Astrocyte of the cerebellum (primary cell): ENCODE results near the gene DCTN5.

ENCODE experiments used
- DNase-seq: peaks from one replicate; pipeline ENCODE4 v3.0.0-alpha.2; 2011; ENCODE audit warnings: low read depth
- H3K4me3 ChIP-seq: 2 replicates; pipeline ENCODE4 v1.5.1; 2011; ENCODE audit warnings: mild to moderate bottlenecking, low read depth, low read length, moderate library complexity
- CTCF ChIP-seq: IDR thresholded peaks from 2 replicates; pipeline ENCODE4 v1.5.1; 2012; ENCODE audit warnings: low read length, low read depth, moderate library complexity, mild to moderate bottlenecking; ENCODE audit errors: missing control alignments
- in situ Hi-C: cut with HindIII; loops from 2 replicates; pipeline ENCODE4 v1.10.0; 2017; ENCODE audit warnings: low sequenced_read_pairs

Gene DCTN5

GRCh38 chr16:23651943-23652468, 10.7 kb downstream of the DCTN5 start:
- in situ Hi-C loops: no loop called here
- no peak for DNase-seq
- H3K4me3 ChIP-seq: no peak overlapping the region
- no peak for TF ChIP-seq CTCF

GRCh38 chr16:23663918-23664317, 22.7 kb downstream of the DCTN5 start:
- DNase-seq: no peak
- no peak for TF ChIP-seq CTCF
- in situ Hi-C loops: no loop called here
- no peak overlapping the region for H3K4me3 ChIP-seq

GRCh38 chr16:23666571-23667354, 25.5 kb downstream of the DCTN5 start:
- in situ Hi-C loops: no loop called here
- no peak for DNase-seq
- no peak overlapping the region for H3K4me3 ChIP-seq
- TF ChIP-seq CTCF: no peak

GRCh38 chr16:23667355-23667659, 26.0 kb downstream of the DCTN5 start:
- DNase-seq: no peak
- H3K4me3 ChIP-seq: no peak overlapping the region
- TF ChIP-seq CTCF: no peak
- in situ Hi-C loops: no loop called here

GRCh38 chr16:23668225-23668624, 27.0 kb downstream of the DCTN5 start:
- H3K4me3 ChIP-seq: no peak overlapping the region
- in situ Hi-C loops: no loop called here
- DNase-seq: no peak
- TF ChIP-seq CTCF: no peak

GRCh38 chr16:23668873-23669272, 27.6 kb downstream of the DCTN5 start:
- no peak overlapping the region for H3K4me3 ChIP-seq
- DNase-seq: no peak
- in situ Hi-C loops: no loop called here
- TF ChIP-seq CTCF: no peak
